Fibroblast of lung (primary cell): ENCODE data around the gene TRAPPC2L. TPM values are rescaled to one million over a fixed set of nuclear protein-coding genes. Genes with fewer than 3 reads are reported as not detected.

Experiments
- DNase-seq, 2 donors: peaks; one replicate each; pipeline versions ENCODE4 v3.0.0 to v3.0.0-alpha.2; 2010; ENCODE audit warnings: low read depth in 2 of 2
- H2AFZ ChIP-seq: 2 replicates; pipeline ENCODE4 v1.5.1; 2012; ENCODE audit warnings: low read length, control low read depth, inconsistent platforms
- H3K27ac ChIP-seq: 2 replicates; pipeline ENCODE4 v1.5.1; 2011; ENCODE audit warnings: low read length, control low read depth; ENCODE audit not compliant: insufficient read depth
- H3K27me3 ChIP-seq: 2 replicates; pipeline ENCODE4 v1.5.1; 2011; ENCODE audit warnings: mild to moderate bottlenecking, low read length; ENCODE audit not compliant: control insufficient read depth, insufficient read depth
- H3K36me3 ChIP-seq: 2 replicates; pipeline ENCODE4 v1.5.1; 2011; ENCODE audit warnings: low read length; ENCODE audit not compliant: control insufficient read depth, insufficient read depth
- H3K4me1 ChIP-seq: 2 replicates; pipeline ENCODE4 v1.5.1; 2011; ENCODE audit warnings: low read length; ENCODE audit not compliant: control insufficient read depth, insufficient read depth; ENCODE audit errors: extremely low read depth
- H3K4me2 ChIP-seq: 2 replicates; pipeline ENCODE4 v1.5.1; 2011; ENCODE audit warnings: low read length, control low read depth; ENCODE audit not compliant: insufficient read depth; ENCODE audit errors: extremely low read depth
- H3K4me3 ChIP-seq, 4 experiments: fragments of 200-600 bp in 1 of 4; sonication (generic) in 1 of 4; replicated peaks in 1 of 4; 2 replicates each; pipeline ENCODE4 v1.5.1; 2011 to 2016; ENCODE audit warnings: low read length in 4 of 4, low read depth in 3 of 4, mild to moderate bottlenecking in 3 of 4, control low read depth in 2 of 4, inconsistent platforms in 1 of 4, mixed read lengths in 1 of 4; ENCODE audit not compliant: insufficient read depth in 1 of 4; ENCODE audit errors: control extremely low read depth in 1 of 4
- H3K79me2 ChIP-seq: 2 replicates; pipeline ENCODE4 v1.5.1; 2012; ENCODE audit warnings: mild to moderate bottlenecking, low read length, inconsistent platforms; ENCODE audit not compliant: control insufficient read depth, insufficient read depth
- H3K9ac ChIP-seq: 2 replicates; pipeline ENCODE4 v1.5.1; 2011; ENCODE audit warnings: mild to moderate bottlenecking, low read length, control low read depth; ENCODE audit not compliant: insufficient read depth
- H3K9me3 ChIP-seq: 2 replicates; pipeline ENCODE4 v1.5.1; 2012; ENCODE audit warnings: low read depth, low read length; ENCODE audit not compliant: control insufficient read depth, insufficient read depth
- H4K20me1 ChIP-seq: 2 replicates; pipeline ENCODE4 v1.5.1; 2011; ENCODE audit warnings: low read length; ENCODE audit not compliant: control insufficient read depth, insufficient read depth; ENCODE audit errors: extremely low read depth
- CTCF ChIP-seq, 2 donors: IDR thresholded peaks in 1 of 2; conservative IDR thresholded peaks in 1 of 2; 1 replicate in 1 of 2; 2 replicates in 1 of 2; pipeline ENCODE4 v1.5.1; 2011 to 2012; ENCODE audit warnings: low read length in 2 of 2, control low read depth in 1 of 2, inconsistent platforms in 1 of 2, low read depth in 1 of 2, mild to moderate bottlenecking in 1 of 2
- EZH2 ChIP-seq: IDR thresholded peaks from 2 replicates; pipeline ENCODE4 v1.5.1; 2012; ENCODE audit warnings: low read length, control low read depth, mild to moderate bottlenecking; ENCODE audit errors: missing control alignments
- polyA plus RNA-seq, 2 donors: library from polyadenylated mRNA; depleted of rRNA in 1 of 2; stranded (reverse) in 1 of 2; unstranded in 1 of 2; fragments of >200 nt; gene quantifications; 2 replicates each; pipeline ENCODE4 v1.2.1, GENCODE V29; 2011 to 2012; ENCODE audit warnings: missing spikeins in 1 of 2
- total RNA-seq: library from RNA; depleted of rRNA; stranded (reverse); fragments of >200 nt; gene quantifications from 2 replicates; pipeline ENCODE4 v1.2.1, GENCODE V29; 2014

Gene TRAPPC2L
- total and polyA plus RNA-seq, 2 donors (not counting 1 experiment from before 2014, with no cell fraction given), result 47.7 to 63.7 TPM

GRCh38 chr16:88811769-88812512 is 45.0 kb upstream of the TRAPPC2L start, which contains the start of gene APRT:
APRT (minus strand) TSS chr16:88811928; CDS start chr16:88811899, 29 bp downstream.
- no peaks in the 10 kb centered on the region for H3K9me3 ChIP-seq
- H3K79me2 ChIP-seq, result peaks cover 16% of the 10 kb centered on the region
- H4K20me1 ChIP-seq, result no peaks in the 10 kb centered on the region
- H2AFZ ChIP-seq, result peak within 1 kb of the TSS; percentile 74
- peak; percentile 93 to 95 for DNase-seq
- H3K27ac ChIP-seq, result peak within 1 kb of the TSS; percentile 88
- peak within 1 kb of the TSS; percentile 91 for H3K9ac ChIP-seq
- TF ChIP-seq EZH2 (no peak), CTCF (conservative IDR thresholded peaks at IDR 0.05 in 1 of 2, IDR thresholded peaks at IDR 0.05 in 1 of 2; ENCODE audit: low read depth in 1 of 2, low read length in 2 of 2) (peak; percentile 5 to 22)
- peaks cover 17% of the 10 kb centered on the region for H3K36me3 ChIP-seq
- H3K27me3 ChIP-seq, result no peaks in the 10 kb centered on the region
- peak within 1 kb of the TSS; percentile 65 to 75 (median 72) for H3K4me3 ChIP-seq
- peak within 1 kb of the TSS; percentile 83 for H3K4me2 ChIP-seq
- H3K4me1 ChIP-seq, result peaks cover 15% of the 10 kb centered on the region

GRCh38 chr16:88812513-88813268 is 44.2 kb upstream of the TRAPPC2L start:
- peak; percentile 27 to 65 for DNase-seq
- peak overlapping the region; percentile 48 for H3K9ac ChIP-seq

More at GRCh38 chr16:88812513-88813268, 44.2 kb upstream of the TRAPPC2L start:
- H3K27me3 ChIP-seq, result no peaks in the 10 kb centered on the region
- H3K4me1 ChIP-seq, result peaks cover 15% of the 10 kb centered on the region
- peak overlapping the region; percentile 88 for H3K27ac ChIP-seq
- H3K4me3 ChIP-seq, result peak overlapping the region; percentile 65 to 75 (median 72)
- H3K36me3 ChIP-seq, result peaks cover 16% of the 10 kb centered on the region
- H3K79me2 ChIP-seq, result peaks cover 16% of the 10 kb centered on the region
- H2AFZ ChIP-seq, result no peak overlapping the region
- peak overlapping the region; percentile 81 for H3K4me2 ChIP-seq
- no peaks in the 10 kb centered on the region for H3K9me3 ChIP-seq
- no peaks in the 10 kb centered on the region for H4K20me1 ChIP-seq
- TF ChIP-seq CTCF (conservative IDR thresholded peaks at IDR 0.05 in 1 of 2, IDR thresholded peaks at IDR 0.05 in 1 of 2; ENCODE audit: low read depth in 1 of 2, low read length in 2 of 2) (no peak), EZH2 (no peak)
